ENCODE results near the gene FCHSD2.
"Not testable (repeated sequence)": the region's sequence is repeated elsewhere in the genome, so short reads cannot be mapped to it uniquely, and the experiment has no call there.

The FCHSD2 gene

GRCh38 chr11:72829178-72829577 lies 312.9 kb downstream of the FCHSD2 start:
- no peak for DNase-seq
- Histone ChIP-seq H3K9me3 (ENCODE audit: control insufficient read depth, low read length) (no peaks in the 10 kb centered on the region), H3K36me3 (ENCODE audit: control insufficient read depth, insufficient read depth, low read length) (peaks cover 45% of the 10 kb centered on the region), H3K4me1 (ENCODE audit: control insufficient read depth, insufficient read depth, low read length, poor library complexity, severe bottlenecking) (no peaks in the 10 kb centered on the region), H3K27ac (ENCODE audit: insufficient read depth, low read length, poor library complexity, severe bottlenecking) (no peak overlapping the region), H3K27me3 (replicated peaks; ENCODE audit: control insufficient read depth, insufficient read depth, low read length, poor library complexity, severe bottlenecking) (no peaks in the 10 kb centered on the region), H3K4me3 (ENCODE audit: insufficient read depth, low read depth, low read length, poor library complexity, severe bottlenecking) (no peak overlapping the region)

GRCh38 chr11:72828692-72829101 lies 313.4 kb downstream of the FCHSD2 start:
- H3K4me1 ChIP-seq (ENCODE audit: control insufficient read depth, insufficient read depth, low read length, poor library complexity, severe bottlenecking) = no peaks in the 10 kb centered on the region
- peaks cover 45% of the 10 kb centered on the region for H3K36me3 ChIP-seq (ENCODE audit: control insufficient read depth, insufficient read depth, low read length)
- no peaks in the 10 kb centered on the region for H3K9me3 ChIP-seq (ENCODE audit: control insufficient read depth, low read length)
- H3K4me3 ChIP-seq (ENCODE audit: insufficient read depth, low read depth, low read length, poor library complexity, severe bottlenecking) = no peak overlapping the region
- H3K27me3 ChIP-seq (replicated peaks; ENCODE audit: control insufficient read depth, insufficient read depth, low read length, poor library complexity, severe bottlenecking) = no peaks in the 10 kb centered on the region
- DNase-seq = no peak
- peak overlapping the region; percentile 7 for H3K27ac ChIP-seq (ENCODE audit: insufficient read depth, low read length, poor library complexity, severe bottlenecking)

- Histone ChIP-seq H3K27me3 (replicated peaks; ENCODE audit: control insufficient read depth, insufficient read depth, low read length, poor library complexity, severe bottlenecking) (no peaks in the 10 kb centered on the region), H3K36me3 (ENCODE audit: control insufficient read depth, insufficient read depth, low read length) (peaks cover 50% of the 10 kb centered on the region), H3K4me1 (ENCODE audit: control insufficient read depth, insufficient read depth, low read length, poor library complexity, severe bottlenecking) (no peaks in the 10 kb centered on the region), H3K4me3 (ENCODE audit: insufficient read depth, low read depth, low read length, poor library complexity, severe bottlenecking) (no peak overlapping the region), H3K27ac (ENCODE audit: insufficient read depth, low read length, poor library complexity, severe bottlenecking) (peak overlapping the region; percentile 7), H3K9me3 (ENCODE audit: control insufficient read depth, low read length) (no peaks in the 10 kb centered on the region)
- no peak for DNase-seq
These were observed 314.0 kb downstream of the FCHSD2 start for GRCh38 chr11:72828081-72828567.

GRCh38 chr11:72827656-72828055 lies 314.5 kb downstream of the FCHSD2 start:
- H3K4me3 ChIP-seq (ENCODE audit: insufficient read depth, low read depth, low read length, poor library complexity, severe bottlenecking); H3K4me1 ChIP-seq (ENCODE audit: control insufficient read depth, insufficient read depth, low read length, poor library complexity, severe bottlenecking); H3K27me3 ChIP-seq (replicated peaks; ENCODE audit: control insufficient read depth, insufficient read depth, low read length, poor library complexity, severe bottlenecking); DNase-seq; H3K9me3 ChIP-seq (ENCODE audit: control insufficient read depth, low read length): not testable (repeated sequence)
- Histone ChIP-seq H3K27ac (ENCODE audit: insufficient read depth, low read length, poor library complexity, severe bottlenecking) (peak overlapping the region; percentile 37), H3K36me3 (ENCODE audit: control insufficient read depth, insufficient read depth, low read length) (peaks cover 54% of the 10 kb centered on the region)

GRCh38 chr11:72826942-72827480 lies 315.1 kb downstream of the FCHSD2 start:
- Histone ChIP-seq H3K9me3 (ENCODE audit: control insufficient read depth, low read length) (no peaks in the 10 kb centered on the region), H3K4me3 (ENCODE audit: insufficient read depth, low read depth, low read length, poor library complexity, severe bottlenecking) (no peak overlapping the region), H3K4me1 (ENCODE audit: control insufficient read depth, insufficient read depth, low read length, poor library complexity, severe bottlenecking) (no peaks in the 10 kb centered on the region), H3K36me3 (ENCODE audit: control insufficient read depth, insufficient read depth, low read length) (peaks cover 58% of the 10 kb centered on the region), H3K27ac (ENCODE audit: insufficient read depth, low read length, poor library complexity, severe bottlenecking) (peak overlapping the region; percentile 37), H3K27me3 (replicated peaks; ENCODE audit: control insufficient read depth, insufficient read depth, low read length, poor library complexity, severe bottlenecking) (no peaks in the 10 kb centered on the region)
- no peak for DNase-seq

- H3K36me3 ChIP-seq (ENCODE audit: control insufficient read depth, insufficient read depth, low read length) = peaks cover 58% of the 10 kb centered on the region
These were observed 315.8 kb downstream of the FCHSD2 start for GRCh38 chr11:72826191-72826941.

GRCh38 chr11:72825661-72826060 lies 316.5 kb downstream of the FCHSD2 start:
- Histone ChIP-seq H3K4me1 (ENCODE audit: control insufficient read depth, insufficient read depth, low read length, poor library complexity, severe bottlenecking) (peaks cover 13% of the 10 kb centered on the region), H3K9me3 (ENCODE audit: control insufficient read depth, low read length) (no peaks in the 10 kb centered on the region), H3K4me3 (ENCODE audit: insufficient read depth, low read depth, low read length, poor library complexity, severe bottlenecking) (no peak overlapping the region), H3K36me3 (ENCODE audit: control insufficient read depth, insufficient read depth, low read length) (peaks cover 59% of the 10 kb centered on the region), H3K27ac (ENCODE audit: insufficient read depth, low read length, poor library complexity, severe bottlenecking) (no peak overlapping the region), H3K27me3 (replicated peaks; ENCODE audit: control insufficient read depth, insufficient read depth, low read length, poor library complexity, severe bottlenecking) (no peaks in the 10 kb centered on the region)
- DNase-seq = no peak

More at GRCh38 chr11:72826191-72826941, 315.8 kb downstream of the FCHSD2 start:
- H3K9me3 ChIP-seq (ENCODE audit: control insufficient read depth, low read length) = no peaks in the 10 kb centered on the region
- peak overlapping the region; percentile 37 for H3K27ac ChIP-seq (ENCODE audit: insufficient read depth, low read length, poor library complexity, severe bottlenecking)
- no peak for DNase-seq
- peaks cover 6% of the 10 kb centered on the region for H3K4me1 ChIP-seq (ENCODE audit: control insufficient read depth, insufficient read depth, low read length, poor library complexity, severe bottlenecking)
- H3K4me3 ChIP-seq (ENCODE audit: insufficient read depth, low read depth, low read length, poor library complexity, severe bottlenecking) = no peak overlapping the region
- H3K27me3 ChIP-seq (replicated peaks; ENCODE audit: control insufficient read depth, insufficient read depth, low read length, poor library complexity, severe bottlenecking) = no peaks in the 10 kb centered on the region

GRCh38 chr11:72824811-72825505 lies 317.2 kb downstream of the FCHSD2 start:
- Histone ChIP-seq H3K36me3 (ENCODE audit: control insufficient read depth, insufficient read depth, low read length) (peaks cover 59% of the 10 kb centered on the region), H3K27ac (ENCODE audit: insufficient read depth, low read length, poor library complexity, severe bottlenecking) (no peak overlapping the region), H3K4me1 (ENCODE audit: control insufficient read depth, insufficient read depth, low read length, poor library complexity, severe bottlenecking) (peaks cover 13% of the 10 kb centered on the region), H3K9me3 (ENCODE audit: control insufficient read depth, low read length) (no peaks in the 10 kb centered on the region), H3K27me3 (replicated peaks; ENCODE audit: control insufficient read depth, insufficient read depth, low read length, poor library complexity, severe bottlenecking) (no peaks in the 10 kb centered on the region), H3K4me3 (ENCODE audit: insufficient read depth, low read depth, low read length, poor library complexity, severe bottlenecking) (no peak overlapping the region)
- DNase-seq = no peak

GRCh38 chr11:72824020-72824419 lies 318.1 kb downstream of the FCHSD2 start:
- Histone ChIP-seq H3K36me3 (ENCODE audit: control insufficient read depth, insufficient read depth, low read length) (peaks cover 55% of the 10 kb centered on the region), H3K9me3 (ENCODE audit: control insufficient read depth, low read length) (no peaks in the 10 kb centered on the region), H3K4me1 (ENCODE audit: control insufficient read depth, insufficient read depth, low read length, poor library complexity, severe bottlenecking) (peaks cover 13% of the 10 kb centered on the region), H3K4me3 (ENCODE audit: insufficient read depth, low read depth, low read length, poor library complexity, severe bottlenecking) (no peak overlapping the region), H3K27ac (ENCODE audit: insufficient read depth, low read length, poor library complexity, severe bottlenecking) (no peak overlapping the region), H3K27me3 (replicated peaks; ENCODE audit: control insufficient read depth, insufficient read depth, low read length, poor library complexity, severe bottlenecking) (no peaks in the 10 kb centered on the region)
- DNase-seq = no peak

All from effector memory CD4-positive, alpha-beta T cell (primary cell).